GM19452 (cell line): Measurements from ENCODE around the gene C1QC.

Source experiments
- ATAC-seq: cut with Tn5 transposase; IDR thresholded peaks from one replicate; pipeline ENCODE4 v1.9.1; 2021; ENCODE audit not compliant: unreplicated experiment

Gene C1QC

DNA sequence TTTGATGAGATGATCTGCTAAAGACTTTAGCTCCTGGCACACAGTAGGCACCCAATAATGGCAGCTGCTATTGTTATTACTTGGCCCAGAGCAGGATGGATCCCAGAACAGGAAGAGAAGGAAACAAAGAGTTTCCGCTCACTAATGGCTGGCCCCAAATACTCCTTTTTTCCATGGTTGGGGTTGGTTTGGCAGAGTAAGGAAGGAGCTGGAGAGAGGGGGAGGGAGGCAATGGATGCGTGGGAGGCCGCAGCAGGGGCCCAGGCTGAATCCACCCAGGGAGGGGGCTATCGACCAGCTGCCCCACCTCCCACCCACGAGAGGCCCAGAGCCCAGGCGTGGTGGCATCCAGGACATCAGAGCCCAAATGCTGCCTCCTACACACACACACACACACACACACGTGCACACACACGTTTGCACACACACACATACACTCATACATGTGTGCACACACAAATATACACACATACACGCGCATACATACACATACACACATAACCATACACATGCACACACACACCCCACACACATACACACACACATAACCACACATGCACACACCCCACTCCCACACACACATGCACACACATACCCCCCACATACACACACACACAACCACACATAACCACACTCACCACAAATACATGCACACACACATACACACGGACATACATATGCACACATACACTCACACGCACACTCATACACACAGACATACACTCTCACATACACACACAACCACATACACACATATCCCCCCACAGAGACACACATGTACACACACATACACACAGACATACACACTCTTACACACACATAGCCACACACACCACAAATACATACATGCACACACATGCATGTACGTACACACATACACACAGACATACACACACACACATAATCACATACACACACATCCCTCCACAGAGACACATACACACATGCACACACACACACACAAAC is 34.8 kb downstream of the C1QC start:
- no peak for ATAC-seq

DNA sequence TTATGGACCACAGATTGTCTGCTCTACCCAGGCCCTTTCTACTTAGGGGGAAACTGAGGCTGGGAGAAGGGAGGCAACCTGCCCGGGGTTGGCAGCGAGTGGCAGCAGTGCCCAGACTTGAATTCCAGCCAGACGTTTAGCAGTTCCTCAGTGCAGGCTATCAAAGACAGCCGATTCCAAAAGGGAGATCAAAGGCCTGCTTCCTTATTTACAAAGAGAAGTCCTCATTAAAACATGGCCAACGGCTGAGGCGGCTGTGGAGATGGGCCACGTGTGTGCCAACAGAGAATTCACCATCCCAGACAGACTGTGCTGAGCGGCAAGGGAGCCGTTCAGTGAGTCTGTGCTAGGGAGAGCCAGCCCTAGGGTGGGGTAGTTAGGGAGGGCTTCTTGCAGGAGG is 37.3 kb downstream of the C1QC start:
- ATAC-seq: no peak

DNA sequence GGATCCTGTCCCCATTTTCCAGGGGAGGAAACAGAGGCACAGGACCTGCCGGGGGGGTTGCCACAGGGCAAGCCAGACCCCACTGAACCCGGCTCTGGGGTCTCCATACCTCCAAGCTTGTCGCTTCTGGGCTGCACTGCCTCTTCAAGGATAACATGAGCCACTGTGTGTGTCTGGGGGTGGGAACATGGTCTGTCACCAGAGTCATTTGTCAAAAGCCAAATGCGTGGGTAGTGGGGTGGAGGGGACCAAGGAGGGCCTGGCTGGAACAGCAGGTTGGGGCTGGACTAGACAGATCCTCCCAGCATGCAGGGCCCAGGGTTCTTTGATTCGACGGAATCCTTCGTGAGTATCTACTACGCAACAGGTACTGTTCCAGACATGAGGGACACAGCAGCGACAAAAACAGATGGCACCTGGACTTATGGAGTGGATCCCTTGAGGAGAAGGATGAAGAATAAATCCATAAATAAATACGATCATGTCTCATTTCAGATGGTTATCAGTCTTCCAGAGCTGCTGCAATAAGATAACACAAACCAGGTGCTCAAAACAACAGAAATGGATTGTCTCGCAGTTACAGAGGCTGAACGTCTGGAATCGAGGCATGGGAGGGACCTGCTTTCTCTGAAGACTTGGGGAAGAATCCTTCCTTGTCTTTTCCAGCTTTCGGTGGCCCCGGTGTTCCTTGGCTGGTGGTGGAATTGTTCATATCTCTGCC is 38.3 kb downstream of the C1QC start:
- ATAC-seq: no peak

DNA sequence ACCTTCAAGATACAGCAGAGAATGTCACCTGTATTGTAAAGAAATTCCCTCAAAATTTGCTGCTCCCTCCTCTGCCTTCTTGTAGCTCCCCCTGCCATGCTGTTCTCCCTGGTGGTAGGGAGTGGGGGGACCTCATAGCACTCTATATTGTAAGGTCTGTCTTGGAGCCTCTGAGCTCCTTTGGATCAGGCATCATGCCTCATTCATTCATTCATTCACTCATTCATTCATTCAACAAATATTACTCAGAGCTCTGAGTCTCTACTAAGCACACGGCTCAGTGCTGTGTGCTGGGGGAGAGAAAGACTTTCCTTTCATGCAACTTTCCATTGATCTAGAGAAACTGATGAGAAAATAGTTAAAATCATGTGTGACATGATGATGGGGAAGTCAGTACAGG is 40.1 kb downstream of the C1QC start:
- no peak for ATAC-seq

GRCh38 chr1:22685591-22686059 is 42.2 kb downstream of the C1QC start:
- no peak for ATAC-seq

GRCh38 chr1:22687191-22687590 is 43.8 kb downstream of the C1QC start:
- ATAC-seq: no peak

DNA sequence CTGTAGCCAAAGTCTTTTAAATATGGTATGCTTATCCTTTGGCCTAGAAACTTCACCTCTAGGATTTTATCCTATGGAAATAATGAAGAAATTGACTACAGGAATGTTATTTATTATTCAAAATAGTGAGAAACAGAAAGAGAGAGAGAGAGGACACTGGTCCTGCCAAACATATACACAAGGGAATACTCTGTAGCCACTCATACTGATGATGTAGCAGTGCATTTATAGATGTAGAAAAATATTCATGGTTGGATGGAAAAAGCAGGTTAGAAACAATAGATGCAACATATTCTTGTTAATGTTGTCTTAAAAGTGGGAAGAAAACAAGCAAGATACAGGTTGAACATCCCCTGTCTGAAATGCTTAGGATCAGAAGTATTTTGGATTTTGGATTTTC is 45.0 kb downstream of the C1QC start:
- no peak for ATAC-seq

- no peak for ATAC-seq
Observed at GRCh38 chr1:22689505-22689904, 46.1 kb downstream of the C1QC start.

DNA sequence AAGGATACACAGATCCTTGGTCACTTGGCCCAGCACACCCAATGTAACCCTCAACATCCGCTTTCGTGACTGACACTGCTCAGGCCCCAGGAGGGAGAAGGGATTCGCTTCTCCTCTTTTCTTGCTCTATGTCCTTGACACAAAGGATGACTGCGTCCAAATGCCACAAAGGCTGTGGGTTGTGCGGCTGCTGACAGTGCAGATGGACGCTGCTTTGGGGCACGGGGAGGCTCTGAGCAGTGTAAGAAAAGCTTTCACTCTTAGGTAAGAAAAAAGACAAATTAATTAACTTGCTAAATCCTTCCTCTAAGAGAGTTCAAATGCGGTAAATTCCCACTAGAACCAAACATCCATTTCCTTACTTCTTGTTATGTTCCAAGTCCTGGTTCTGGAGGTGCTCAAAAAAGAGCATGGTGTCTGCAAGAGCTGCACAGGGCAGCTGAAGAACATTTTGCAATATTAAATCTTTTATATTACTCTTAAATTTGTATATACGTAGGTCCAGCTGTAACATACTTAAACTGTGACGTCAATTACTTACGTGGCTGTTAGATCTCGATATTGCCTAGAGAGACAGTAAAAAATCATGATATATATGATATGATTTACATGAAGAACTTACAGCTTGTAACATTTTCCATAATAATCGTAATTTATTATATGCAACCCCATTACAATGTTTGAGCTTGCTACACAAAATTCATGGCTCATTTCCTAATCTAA is 47.8 kb downstream of the C1QC start:
- no peak for ATAC-seq

DNA sequence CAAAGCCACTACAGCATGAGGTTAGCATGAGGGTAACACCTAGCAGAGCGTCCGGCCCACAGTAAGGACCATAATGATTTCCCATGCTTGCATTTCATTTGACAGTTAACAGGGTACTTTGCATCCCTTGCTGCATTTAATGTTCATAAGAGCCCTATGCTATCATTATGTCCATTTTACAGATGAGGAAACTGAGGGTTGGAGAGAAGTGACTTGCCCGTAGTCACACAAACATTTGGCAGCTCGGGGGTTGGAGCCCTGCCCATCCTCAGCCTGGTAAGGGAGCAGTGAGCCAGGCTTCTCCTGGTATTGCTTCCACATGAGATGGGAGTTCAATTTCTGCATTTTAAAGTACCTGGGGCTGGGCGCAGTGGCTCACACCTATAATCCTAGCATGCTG is 50.7 kb downstream of the C1QC start:
- no peak for ATAC-seq

DNA sequence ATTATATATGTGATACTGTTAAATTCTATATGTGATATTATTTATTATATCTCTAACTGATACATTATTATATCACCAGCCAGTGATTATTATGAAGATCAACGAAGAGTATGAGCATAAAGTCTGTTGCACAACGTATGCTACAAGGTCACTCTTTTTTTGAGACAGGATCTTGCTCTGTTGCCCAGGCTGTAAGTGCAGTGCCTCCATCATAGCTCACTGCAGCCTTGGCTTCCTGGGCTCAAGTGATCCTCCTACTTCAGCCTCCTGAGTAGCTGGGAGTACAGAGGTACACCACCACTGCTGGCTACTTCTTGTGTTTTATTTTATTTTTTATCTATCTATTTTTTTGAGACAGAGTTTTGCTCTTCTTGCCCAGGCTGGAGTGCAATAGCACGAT is 53.2 kb downstream of the C1QC start:
- ATAC-seq: no peak
